ENCODE data around the gene IL2RA. TPM values are rescaled to one million over a fixed set of nuclear protein-coding genes. Genes with fewer than 3 reads are reported as not detected.

Gene IL2RA
- polyA plus RNA-seq, 1 experiment, result not detected

DNA sequence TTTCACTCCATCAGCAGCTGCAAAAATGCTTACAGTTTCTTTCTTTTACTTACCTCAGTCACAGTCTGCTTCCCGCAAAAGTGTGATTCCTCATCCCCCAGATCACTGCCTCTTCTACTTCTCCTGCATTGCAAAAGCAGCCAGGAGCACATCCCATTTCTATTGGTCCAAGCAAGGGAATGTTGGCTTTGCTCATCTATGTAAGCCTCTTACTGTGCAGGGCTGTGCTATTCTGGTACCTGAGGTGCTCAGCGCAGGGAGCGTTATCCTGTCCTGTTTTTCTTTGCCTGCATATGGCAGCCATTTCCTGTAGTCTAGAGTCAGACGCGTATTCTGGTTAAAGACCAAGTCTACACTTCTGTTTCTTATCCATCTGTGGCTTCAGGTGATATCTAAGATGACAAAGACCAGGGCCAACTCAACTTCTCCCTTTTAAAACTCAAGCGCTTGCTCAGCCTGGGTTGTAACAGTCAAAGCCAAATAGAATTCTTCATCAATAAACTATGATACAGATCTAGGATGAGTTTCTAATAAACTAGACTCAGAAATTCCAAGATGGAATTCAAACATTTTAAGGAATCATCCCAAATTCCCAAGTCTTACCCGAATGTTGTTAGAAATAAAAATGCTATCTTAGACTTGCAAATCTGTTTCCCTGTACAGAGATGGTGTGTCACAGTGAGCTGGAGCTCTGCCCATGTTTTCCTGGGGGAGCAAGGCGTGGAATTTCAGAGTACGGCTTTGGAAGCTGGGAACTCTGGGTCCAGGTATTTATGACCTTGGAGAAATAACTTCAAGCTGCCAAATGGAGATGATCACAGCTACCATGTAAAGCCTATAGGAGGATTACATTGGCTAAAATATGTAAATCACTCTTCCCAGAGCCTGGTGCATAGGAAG is 20.6 kb upstream of the IL2RA start:
- POLR2A ChIA-PET, result no interaction called here
- TF ChIP-seq, protein P1, sequence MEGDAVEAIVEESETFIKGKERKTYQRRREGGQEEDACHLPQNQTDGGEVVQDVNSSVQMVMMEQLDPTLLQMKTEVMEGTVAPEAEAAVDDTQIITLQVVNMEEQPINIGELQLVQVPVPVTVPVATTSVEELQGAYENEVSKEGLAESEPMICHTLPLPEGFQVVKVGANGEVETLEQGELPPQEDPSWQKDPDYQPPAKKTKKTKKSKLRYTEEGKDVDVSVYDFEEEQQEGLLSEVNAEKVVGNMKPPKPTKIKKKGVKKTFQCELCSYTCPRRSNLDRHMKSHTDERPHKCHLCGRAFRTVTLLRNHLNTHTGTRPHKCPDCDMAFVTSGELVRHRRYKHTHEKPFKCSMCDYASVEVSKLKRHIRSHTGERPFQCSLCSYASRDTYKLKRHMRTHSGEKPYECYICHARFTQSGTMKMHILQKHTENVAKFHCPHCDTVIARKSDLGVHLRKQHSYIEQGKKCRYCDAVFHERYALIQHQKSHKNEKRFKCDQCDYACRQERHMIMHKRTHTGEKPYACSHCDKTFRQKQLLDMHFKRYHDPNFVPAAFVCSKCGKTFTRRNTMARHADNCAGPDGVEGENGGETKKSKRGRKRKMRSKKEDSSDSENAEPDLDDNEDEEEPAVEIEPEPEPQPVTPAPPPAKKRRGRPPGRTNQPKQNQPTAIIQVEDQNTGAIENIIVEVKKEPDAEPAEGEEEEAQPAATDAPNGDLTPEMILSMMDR (IDR thresholded peaks at IDR 0.05; ENCODE audit: insufficient read depth, low read depth, low read length), result no peak
- CTCF ChIA-PET, result interaction anchor here (1.3 to 1.9 kb wide), 4 partner anchors 69 to 319 kb away, joined by 3 to 9 read pairs (median 4); partner anchors contain the start of gene PFKFB3
- no peaks in the 10 kb centered on the region for H3K36me3 ChIP-seq (ENCODE audit: control insufficient read depth, insufficient read depth, low read length)
- peaks cover 8% of the 10 kb centered on the region for H3K27me3 ChIP-seq (ENCODE audit: control insufficient read depth, insufficient read depth, low read length)
- H3K4me3 ChIP-seq (ENCODE audit: low read depth, low read length), result no peak overlapping the region
- DNase-seq (ENCODE audit: low read depth), result no peak

DNA sequence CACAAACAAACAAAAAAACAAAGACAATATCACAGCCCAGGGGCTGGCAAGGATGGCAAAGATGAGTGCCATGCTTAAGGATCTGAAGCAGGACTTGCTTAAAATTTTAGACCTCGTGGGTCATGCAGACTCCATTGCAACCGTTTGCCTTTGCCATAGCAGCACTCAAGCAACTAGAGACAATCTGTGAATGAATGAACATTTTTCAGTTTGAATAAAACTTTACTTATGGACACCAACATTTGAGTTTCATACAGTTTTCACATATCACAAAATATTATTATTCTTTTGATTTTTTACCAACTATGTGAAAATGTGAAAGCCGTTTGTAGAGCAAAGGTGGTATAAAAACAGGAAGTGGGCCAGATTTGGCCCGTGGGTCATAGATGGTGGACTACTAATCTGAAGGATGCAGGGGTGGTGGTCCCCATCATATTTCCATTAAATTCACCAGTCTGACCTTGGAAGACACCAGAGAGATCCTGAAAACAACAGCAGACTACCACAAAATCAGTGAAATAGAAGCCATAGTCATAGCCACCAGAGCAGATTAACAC is 18.3 kb upstream of the IL2RA start:
- POLR2A ChIA-PET, result interaction anchor here (0.6 kb wide), 1 partner anchor 322 kb away, joined by 5 read pairs; no protein-coding TSS in a partner anchor

DNA sequence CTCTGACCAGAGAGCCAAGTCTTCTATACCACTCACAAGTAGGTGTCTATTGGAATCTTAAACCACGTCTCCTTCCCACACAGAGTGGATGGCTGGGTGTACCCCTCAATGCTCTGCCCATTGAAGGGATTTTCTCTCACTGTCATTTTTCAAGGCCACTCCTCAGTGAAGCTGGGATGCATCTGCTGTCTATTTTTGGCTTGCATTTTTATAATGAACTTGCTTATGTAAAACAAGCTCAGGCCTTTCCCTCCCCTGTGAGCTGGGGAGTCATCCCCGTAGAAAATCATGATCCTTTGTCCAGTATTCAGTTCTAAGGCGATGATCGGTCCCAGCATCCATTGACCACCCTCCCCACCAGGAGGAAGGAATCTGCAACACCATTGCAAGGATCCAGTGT is 16.9 kb upstream of the IL2RA start:
- TF ChIP-seq, protein P1 (IDR thresholded peaks at IDR 0.05; ENCODE audit: insufficient read depth, low read depth, low read length), result no peak
- no peak for DNase-seq (ENCODE audit: low read depth)
- ChIA-PET POLR2A (no interaction called here), CTCF (interaction anchor here (1.1 to 1.4 kb wide), 2 partner anchors 9 to 11 kb away, joined by 4 to 6 read pairs; no protein-coding TSS in a partner anchor)
- no peaks in the 10 kb centered on the region for H3K36me3 ChIP-seq (ENCODE audit: control insufficient read depth, insufficient read depth, low read length)
- no peak overlapping the region for H3K4me3 ChIP-seq (ENCODE audit: low read depth, low read length)
- peaks cover 7% of the 10 kb centered on the region for H3K27me3 ChIP-seq (ENCODE audit: control insufficient read depth, insufficient read depth, low read length)

More for the DNA sequence above, 18.3 kb upstream of the IL2RA start:
- Histone ChIP-seq H3K27me3 (ENCODE audit: control insufficient read depth, insufficient read depth, low read length) (peaks cover 7% of the 10 kb centered on the region), H3K4me3 (ENCODE audit: low read depth, low read length) (no peak overlapping the region), H3K36me3 (ENCODE audit: control insufficient read depth, insufficient read depth, low read length) (no peaks in the 10 kb centered on the region)
- TF ChIP-seq, protein P1 (IDR thresholded peaks at IDR 0.05; ENCODE audit: insufficient read depth, low read depth, low read length), result no peak
- CTCF ChIA-PET, result interaction anchor here (1.2 to 1.9 kb wide), 2 partner anchors 10 to 321 kb away, joined by 3 to 5 read pairs; no protein-coding TSS in a partner anchor
- DNase-seq (ENCODE audit: low read depth), result no peak

DNA sequence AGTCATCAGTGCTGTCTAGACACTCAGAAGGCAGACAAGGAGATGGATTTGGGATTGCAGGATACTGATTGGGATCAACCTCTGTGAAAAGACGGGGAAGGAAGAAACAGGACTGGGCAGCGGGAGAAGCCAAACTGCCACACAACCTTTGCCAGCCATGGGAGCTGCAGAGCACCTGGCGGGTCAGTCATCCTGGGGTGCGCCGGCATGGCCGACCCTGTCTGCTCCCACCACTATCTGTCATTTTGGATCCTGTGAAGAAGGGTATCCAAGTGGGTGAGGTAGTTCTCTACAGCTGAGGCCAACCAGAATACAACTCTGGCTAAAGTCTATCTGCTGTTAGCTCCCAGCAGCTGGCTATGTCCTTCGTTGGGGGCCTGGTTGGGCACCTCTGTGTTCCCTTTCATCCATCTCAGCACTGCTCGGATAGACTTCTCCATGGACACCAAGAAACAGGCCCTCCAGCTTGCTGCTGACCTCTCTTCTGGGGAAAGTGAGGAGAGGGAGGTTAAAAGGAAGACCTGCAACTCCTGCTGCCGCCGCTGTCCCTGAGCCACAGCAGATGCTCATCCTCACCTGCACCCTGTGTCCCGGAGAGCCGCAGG is 15.0 kb upstream of the IL2RA start:
- ChIA-PET CTCF (interaction anchor here (0.7 to 1.4 kb wide), 2 partner anchors 9 to 26 kb away, joined by 3 to 5 read pairs; no protein-coding TSS in a partner anchor), POLR2A (no interaction called here)
- H3K36me3 ChIP-seq (ENCODE audit: control insufficient read depth, insufficient read depth, low read length), result no peaks in the 10 kb centered on the region
- H3K4me3 ChIP-seq (ENCODE audit: low read depth, low read length), result no peak overlapping the region
- no peak for DNase-seq (ENCODE audit: low read depth)
- H3K27me3 ChIP-seq (ENCODE audit: control insufficient read depth, insufficient read depth, low read length), result peaks cover 3% of the 10 kb centered on the region
- TF ChIP-seq, protein P1 (IDR thresholded peaks at IDR 0.05; ENCODE audit: insufficient read depth, low read depth, low read length), result no peak

Data from BJ (cell line).